ENCODE measurements around the gene KCNJ16.
"Not testable (repeated sequence)": the region's sequence is repeated elsewhere in the genome, so short reads cannot be mapped to it uniquely, and the experiment has no call there.

KCNJ16 gene

DNA sequence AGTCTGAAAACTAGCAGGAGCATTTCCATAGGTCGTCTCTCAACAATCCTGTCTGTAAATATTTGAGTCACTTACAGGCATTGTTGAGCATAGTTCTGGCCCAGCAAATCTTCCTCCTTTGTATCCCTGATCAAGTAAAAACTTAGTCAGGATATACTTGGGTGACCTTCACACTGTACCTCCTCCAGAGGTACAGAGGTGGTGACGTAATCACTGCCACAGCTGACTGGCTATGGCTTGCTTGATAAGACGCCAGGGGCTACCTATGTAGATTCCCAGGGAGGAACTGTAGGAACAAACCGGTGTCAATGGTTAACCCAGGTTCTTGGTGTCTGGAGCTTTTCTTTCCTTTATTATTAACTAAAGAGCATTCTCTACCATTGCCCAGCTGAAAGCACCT lies at the start of gene KCNJ16:
KCNJ16 (plus strand) TSS at position 270 of the 400 bp plus-strand sequence. CDS start 56,863 bp downstream, outside the sequence.
- DNase-seq, result no peak

DNA sequence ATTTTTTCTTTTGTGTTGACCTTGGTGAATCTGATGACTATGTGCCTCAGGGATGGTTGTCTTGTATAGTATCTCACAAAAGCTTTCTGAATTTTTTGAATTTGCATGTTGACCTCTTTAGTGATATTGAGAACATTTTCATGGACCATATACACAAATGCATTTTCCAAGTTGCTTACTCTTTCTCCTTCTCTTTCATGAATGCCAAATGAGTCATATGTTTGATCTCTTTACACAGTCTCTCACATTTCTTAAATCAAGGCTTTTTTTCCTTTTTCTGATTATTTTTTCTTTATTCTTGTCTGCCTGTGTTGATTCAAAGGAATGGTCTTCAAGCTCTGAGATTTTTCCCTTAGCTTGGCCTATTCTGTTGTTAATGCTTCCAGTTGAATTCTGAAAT lies 46.6 kb upstream of the KCNJ16 start:
- DNase-seq, result no peak

DNA sequence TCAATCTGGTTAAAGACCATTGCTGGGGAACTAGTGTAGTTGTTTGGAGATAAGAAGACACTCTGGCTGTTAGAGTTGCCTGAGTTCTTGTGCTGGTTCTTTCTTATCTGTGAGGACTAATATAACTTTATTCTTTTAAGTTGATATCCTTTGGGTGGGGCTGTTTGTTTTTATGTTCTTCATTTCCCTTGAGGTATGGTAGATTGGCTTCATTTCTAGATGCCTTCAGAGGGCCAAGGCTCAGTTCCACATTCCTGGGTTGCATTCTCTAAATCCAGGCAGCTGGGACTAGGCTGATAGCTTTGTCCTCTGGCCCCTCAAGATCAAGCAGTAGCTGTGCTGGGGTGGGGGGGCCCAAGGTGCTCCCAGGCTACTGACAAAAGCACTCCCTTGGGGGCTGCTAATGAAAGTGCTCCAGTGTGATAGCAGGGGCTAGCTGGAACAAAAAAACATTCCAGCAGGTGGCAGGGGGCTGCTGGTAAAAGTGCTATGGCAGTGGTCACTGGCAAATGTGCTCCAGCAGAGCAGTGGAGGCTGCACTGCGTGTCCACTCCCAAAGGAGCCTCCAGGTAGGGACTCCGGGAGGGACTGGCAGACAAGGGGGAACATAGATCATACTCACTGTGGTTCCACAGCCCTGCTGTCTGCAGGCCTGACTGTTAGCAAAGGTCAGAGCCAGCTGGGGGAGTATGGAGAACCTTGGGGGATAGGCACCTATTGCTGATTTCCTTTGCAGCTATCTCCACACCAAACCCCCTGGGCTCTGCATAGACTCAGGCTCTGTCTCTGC lies 45.9 kb upstream of the KCNJ16 start:
- no peak for DNase-seq

DNA sequence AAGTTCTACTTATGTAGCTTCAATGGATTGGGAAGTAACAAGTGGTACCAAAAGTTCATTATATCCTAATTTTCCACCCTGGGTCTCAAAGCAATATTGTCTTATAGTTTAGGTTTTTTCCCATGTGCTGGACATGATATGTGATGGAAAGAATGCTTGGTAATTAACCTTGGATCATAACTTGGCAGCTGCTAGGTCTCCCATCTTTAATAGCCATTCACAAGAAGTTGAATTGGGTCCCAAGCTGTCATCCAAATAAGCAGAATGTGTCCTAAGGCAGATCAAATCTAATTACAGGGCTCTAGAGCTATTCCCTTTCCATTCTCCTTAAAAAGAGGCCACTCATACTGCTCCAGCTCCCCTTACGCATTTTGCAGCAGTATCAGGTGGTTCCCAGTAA lies 44.7 kb upstream of the KCNJ16 start:
- DNase-seq, result no peak

DNA sequence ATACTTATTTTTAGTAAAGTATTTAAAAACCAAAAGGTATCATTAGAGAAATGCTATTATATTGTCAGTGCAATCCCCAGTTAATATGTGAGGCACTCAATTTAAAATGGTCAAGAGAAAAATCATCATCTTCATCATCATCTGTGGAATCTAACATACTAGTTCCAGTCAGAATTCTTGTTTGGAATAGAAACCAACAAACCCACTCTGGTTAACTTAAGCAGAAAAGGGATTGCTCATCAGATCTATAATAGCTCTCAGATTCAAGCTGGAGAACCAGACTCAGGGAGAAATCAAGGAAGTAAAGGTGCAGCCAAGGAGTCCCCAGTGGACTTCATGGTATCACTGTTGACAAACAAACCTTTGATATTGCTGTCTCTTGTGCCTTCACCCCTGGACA lies 43.7 kb upstream of the KCNJ16 start:
- no peak for DNase-seq

DNA sequence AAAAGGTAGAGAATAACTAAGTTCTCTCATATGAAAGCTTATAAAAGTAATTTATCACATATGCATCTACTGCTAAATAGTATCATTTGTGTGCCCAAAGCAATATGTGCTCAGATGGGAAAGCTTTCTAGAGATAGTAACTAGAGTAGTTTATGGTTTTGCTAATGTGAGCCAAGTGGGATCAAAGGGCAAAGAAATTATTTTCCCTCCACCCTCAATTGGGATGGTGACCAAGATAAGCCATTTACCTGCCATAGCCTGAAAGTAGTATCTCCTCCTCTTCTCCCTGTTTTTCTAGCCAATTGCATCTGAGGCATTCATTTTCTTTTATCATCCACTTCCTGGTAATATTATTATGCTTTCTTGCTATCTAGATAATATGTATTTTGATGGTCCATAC lies 41.9 kb upstream of the KCNJ16 start:
- no peak for DNase-seq

DNA sequence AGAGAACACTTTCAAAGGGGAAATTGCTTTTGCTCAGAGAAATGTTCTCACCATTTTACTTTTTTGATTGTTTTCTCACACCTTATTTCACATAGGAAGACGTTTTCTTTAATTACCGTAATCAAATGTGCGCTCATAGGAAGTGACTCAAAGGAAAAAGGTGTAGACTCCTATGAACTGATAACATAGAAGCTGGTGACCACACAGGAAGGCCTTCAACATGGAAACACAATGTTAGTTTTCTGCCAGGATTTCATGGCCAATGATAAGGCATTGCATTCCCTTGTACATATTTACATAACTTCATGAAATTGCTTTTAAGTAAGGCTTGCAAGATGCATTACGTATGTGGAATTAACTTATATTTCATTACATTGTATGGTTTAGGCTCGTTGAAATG lies 40.9 kb upstream of the KCNJ16 start:
- no peak for DNase-seq

DNA sequence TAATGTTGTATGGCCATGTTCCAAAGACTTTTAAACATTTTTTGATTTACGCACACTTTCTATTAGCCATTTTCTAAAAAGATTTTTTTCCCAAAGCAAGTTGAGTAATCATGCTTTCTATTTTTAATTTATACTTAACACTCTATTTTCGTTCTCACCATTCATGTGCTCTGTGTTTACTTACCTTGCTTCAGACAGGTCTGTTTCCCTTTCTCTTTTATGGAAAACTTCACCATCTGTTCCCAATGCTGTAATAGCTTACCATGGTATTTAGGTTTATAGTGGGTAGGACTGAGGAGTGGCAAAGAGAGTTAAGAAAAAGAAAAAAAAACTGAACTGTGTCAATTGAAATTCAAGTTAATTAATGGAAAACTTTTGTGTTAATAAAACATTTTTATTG lies 37.5 kb upstream of the KCNJ16 start:
- DNase-seq, result no peak

DNA sequence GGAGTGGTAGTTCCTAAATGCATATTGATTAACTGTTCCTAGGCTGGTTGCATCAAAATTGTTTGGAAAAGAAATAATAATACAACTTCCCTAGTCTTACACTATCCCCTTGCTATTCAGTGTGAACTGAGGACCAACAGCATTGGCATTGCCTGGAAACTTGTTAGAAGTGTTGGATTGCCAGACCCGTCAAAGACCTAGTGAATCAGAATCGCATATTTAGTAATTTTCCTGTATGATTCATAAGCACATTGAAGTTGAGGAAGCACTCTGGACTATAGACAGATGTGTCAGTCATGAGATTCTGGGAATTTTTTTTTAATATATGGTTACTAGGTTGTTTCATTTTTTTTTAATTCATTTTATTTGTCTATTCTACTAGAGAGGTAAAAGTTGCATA lies 34.7 kb upstream of the KCNJ16 start:
- DNase-seq, result no peak

DNA sequence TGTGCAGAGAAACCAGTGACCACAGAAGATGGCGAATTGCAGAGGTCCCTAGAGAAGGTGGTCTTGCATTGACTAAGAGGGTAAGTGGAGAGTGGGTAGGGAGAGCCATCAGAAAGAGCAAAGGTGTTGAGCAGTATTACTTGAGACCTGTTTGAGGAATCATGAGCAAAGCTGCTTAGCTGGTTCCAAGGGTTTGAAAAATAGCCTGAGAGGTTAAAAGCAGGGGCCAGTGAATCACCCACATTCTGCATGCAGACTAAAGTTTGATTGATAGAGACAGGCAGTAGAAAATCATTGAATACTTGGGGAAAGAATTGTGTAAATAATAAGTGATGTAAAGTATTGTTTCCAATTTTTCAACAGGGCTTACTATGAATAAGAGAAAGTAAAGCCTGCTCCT lies 34.0 kb upstream of the KCNJ16 start:
- DNase-seq, result no peak

DNA sequence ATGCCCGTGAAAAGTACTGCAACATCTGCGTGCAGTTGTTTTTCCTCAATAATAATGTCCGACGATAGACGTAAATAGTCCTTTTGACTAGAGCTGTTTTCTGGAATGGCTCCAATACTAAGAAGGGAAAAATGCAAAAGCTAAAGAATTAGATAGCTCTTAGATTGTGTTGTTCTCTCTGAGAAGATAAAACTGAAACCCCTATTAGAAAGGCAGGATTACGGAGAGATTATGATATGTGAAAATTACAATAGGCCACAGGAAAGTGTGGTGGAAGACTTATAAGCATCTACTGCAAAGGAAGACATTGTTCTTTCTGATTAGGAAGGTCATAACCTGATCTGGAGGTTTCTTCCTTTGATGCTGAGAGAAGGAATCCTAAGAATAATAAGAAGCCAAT lies 33.5 kb upstream of the KCNJ16 start:
- DNase-seq, result no peak

DNA sequence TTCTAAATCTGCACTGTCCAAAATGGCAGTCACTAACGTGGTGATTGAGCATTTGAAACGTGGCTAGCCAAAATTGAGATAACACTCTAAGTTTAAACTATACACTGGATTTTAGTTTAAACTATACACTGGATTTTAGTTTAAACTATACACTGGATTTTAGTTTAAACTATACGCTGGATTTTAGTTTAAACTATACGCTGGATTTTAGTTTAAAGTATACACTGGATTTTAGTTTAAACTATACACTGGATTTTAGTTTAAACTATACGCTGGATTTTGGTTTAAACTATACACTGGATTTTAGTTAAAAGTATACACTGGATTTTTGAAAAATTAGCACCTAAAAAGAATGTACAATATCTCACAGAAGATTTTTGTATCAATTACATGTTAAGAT lies 29.2 kb upstream of the KCNJ16 start:
- not testable (repeated sequence) for DNase-seq

DNA sequence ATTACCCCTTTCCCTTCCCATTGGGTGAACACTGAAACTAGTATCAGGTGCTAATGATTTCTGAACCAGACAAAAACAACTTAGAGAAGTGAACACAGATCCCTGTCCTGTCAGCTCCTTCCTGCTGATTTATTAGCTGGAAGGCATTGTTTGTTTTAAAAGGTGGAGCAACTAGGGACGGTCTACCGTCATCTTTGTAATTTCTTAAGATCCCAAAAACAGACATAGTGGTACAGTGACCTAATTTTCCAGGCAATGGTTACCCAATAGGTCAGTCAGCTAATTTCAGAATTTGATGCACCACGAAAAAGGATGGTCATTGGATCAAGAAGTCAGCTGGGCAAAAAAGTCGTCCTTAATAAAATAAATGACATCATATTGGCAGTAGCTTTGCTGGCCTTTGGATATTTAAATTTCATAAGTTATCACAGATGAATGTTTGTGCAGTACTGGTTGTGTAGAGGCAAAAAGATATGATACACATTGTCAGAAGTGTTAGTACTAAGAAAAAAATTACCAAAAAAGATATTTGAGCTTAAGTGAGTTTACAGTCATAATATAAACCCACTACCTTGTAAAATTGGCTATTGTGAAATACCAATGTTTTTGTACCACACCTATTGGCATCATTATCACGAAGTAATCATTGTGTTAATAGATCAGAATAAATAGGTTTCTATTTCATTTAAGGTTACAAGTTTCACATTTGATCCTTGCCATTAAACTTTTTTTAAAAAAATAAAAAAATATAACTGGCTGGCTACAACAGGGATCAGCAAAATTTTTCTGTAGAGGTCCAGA lies 27.2 kb upstream of the KCNJ16 start:
- DNase-seq, result no peak

DNA sequence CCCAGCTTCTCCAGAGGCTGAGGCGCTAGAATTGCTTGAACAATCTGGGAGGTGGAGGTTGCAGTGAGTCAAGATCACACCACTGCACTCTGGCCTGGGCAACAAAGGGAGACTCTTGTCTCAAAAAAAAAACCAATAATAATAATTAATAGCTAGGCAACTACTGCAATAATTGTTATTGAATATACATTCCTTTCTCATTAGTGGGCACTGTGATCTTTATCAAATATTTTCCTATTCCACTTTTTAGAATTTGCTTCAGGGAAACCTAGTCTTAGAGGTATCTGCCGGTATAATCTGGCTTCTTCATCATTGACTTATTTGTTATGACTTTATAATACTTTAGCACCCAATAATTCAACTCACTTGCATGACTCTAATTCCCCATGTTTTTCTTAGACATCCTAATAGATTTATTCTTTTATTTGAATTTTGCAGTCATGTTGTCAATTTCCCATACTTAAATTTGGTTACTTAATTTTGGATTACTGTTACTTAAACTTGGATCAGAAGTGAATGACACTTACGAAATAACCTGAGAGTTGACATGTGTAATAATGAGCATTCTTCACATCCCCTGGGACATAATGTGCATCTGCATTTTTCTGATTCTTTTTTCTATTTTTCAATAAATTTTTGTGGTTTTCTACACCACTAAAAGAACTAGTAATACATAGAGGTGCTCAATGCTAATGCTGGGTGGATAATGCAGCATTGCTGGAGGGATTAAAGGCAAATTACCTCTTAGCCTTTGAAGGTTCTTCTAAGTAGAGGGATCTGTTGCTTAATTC lies 25.0 kb upstream of the KCNJ16 start:
- no peak for DNase-seq

DNA sequence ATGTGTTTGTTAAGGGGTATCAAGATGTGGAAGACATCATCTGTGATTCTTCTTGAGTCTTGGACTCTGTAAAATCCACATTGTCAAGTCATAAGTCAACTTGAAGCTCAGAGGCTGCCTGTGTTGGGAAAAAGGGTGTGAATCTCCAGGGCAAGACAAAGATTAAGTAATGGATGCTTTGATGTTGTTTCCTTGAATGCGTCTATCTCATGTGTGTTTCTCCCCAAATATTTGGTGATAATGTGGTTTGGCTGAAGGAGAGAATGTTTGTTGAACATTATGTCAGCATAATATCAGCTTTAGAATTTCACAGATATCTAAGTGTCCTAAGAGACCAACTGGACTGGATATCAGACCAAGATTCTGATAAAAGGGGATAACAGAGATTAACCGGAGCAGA lies 24.1 kb upstream of the KCNJ16 start:
- no peak for DNase-seq

DNA sequence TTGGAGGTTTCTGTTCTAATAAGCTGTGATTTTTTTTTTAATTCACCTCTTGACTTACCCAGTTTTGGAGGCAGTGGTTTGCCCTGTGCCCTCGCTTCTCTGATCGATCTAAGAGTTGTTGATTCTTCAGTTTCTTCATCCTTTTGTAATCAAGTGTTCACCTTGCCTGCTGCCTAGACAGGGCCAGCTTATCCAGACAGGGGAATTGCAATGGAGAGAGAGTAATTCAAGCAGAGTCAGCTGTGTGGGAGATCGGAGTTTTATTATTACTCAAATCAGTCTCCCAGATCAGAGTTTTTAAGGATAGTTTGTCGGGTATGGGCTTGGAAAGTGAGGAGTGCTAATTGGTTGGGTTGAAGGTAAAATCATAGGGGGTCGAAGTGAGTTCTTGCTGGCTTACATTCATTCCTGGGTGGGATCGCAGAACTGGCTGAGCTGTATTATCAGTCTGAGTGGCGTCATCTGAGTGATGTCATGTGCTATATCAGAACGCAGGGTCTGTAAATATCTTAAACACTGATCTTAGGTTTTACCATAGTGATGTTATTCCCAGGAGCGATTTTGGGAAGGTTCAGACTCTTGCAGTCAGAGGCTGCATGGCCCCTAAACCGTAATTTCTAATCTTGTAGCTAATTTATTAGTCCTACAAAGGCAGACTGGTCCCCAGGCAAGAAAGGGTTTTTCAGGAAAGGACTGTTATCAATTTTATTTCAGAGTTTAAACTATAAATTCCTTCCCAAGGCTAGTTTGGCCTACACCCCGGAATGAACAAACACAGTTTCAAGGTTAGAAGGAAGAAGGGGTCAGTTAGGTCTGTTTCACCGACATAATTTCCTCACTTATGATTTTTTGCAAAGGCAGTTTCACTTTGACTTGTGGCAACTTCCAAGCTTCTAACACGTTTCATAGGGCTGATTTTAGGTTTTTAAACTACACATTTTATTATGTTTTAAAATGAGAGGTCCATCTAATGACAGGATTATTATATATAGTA lies 21.5 kb upstream of the KCNJ16 start:
- no peak for DNase-seq

DNA sequence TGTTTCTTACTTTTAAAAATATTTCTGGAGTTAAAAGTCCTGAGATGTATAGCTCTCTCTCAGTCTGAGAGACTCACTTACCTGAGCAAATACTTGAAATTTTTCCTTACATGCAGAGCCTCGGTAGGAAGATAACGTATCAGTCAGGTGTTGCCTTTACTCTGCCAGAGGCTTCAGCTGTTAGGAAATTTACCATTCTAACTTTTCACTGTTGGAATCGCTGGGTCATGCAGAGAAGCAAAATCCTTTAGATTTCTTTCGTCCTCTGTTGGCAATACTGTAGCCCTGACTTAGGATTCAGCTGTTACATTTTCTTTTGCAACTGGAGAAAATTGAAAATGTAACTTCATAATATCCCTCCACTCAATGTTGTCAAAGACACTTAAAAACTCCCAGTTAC lies 20.0 kb upstream of the KCNJ16 start:
- DNase-seq, result no peak

DNA sequence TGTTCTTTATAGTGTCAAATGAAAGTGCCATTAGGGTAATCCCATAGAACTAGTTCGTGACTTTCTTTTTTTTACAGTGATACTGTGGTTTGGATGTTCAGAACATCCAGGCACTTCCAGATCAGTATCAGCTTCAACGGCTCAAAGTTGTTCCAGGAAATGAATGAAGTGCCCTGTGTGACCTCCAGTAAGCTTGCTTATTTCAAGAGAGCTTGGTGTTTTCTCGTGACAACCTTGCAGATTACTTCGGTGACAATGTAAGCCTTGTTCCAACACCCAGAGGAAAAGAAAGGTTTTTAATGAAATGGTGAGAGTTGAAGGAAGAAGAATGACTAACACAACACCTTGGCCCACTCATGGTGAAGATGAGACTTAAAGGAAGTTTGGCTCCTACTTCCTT lies 16.0 kb upstream of the KCNJ16 start:
- no peak for DNase-seq

DNA sequence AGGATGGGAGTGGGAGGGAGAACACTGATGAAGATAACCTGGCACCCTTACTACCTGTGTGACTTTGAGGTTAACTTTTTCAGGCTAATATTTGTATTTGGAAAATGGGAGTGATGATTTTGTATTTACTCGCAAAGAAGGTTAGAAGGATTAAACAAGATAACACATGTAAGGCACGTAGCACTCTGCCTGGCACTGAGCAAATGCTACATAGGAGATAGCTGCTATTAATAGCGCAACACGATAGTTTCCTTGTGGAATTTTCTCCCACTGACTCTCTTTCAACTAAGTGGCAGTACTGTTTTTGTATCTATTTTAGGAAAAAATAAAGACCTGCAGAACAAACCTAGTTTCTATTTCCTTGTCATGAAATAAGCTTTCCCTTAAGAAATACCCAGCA lies 15.4 kb upstream of the KCNJ16 start:
- no peak for DNase-seq

DNA sequence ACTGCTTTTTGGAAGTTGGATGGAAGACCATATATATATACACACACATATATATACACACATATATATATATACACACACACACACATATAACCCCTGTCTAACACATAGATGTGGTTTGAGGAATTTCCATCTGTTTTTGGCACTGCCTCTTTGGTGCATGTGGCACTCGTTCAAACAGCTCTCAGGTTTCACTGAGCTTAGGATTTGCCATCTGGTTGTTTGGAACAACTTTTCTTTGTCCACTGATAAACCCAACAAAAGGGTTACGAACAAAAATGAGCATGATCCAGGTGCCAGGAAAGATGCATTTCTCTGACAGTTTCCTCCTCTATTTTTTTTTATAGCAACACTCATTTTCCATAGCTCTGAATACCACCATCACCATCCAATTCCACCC lies 14.6 kb upstream of the KCNJ16 start:
- no peak for DNase-seq

DNA sequence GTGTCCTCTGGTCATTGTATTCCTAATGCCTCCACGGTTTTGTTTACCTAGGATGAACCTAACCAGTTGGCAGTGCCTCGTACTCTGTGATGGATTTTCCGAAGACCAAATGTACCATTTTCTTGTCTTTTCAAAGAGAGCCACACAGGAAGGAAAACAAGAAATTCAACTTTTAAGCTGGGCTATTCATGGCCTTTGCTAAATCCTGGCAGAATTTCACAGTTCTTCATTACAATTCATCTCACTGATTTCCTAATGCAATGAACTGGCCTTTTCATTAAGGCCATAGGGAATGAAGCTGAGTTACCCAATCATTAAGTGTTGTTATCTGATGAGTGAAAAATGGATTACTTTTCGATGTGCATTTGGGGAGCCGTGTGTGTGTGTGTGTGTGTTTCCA lies 7.9 kb upstream of the KCNJ16 start:
- DNase-seq, result no peak

DNA sequence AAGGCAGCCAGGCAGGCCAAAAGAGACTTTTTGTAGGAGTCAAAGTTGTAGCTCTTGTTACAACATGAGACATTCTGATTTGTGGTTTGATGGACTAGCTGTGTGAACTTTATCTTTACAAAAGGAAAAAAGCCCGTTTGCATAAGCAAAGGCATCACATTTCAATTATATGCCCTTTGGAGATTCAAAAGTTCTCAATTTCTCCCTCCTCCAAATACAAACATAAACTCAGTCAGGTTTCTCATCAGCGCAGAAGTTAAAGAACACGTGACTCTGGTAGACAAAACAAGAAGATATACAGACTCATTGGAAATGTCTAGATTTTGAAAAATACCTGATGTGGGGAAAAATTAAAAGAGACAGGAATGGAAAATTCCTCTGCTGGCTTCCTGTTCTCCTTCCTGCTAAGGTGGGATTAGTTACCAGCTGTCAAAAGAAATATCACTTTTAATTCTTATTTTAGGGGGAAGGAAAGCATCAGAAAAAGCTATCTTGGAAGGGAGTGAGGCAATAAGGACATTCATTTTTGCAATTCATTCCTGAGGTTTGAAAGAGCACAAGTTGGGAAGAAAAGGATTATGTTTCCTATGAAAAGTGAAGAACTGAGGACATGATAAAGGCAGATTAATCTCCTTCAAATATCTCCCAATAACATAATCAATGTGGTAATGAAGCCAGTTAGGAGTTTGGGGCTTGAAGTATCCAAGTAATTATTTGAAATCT lies 4.6 kb upstream of the KCNJ16 start:
- no peak for DNase-seq

Measured in activated CD8-positive, alpha-beta memory T cell treated with anti-CD3 and anti-CD28 coated beads, Interleukin-2, amount 50 U/mL, for 4 hours (primary cell).